Endothelial cell of umbilical vein (primary cell): ENCODE measurements around the gene CHD5. TPM values are rescaled to one million over a fixed set of nuclear protein-coding genes. Genes with fewer than 3 reads are reported as not detected.
A peak's percentile ranks its signal among the peaks of the same experiment; 100 is the strongest.

Experiments
- BruUV-seq: library from RNA; stranded (reverse); fragments of 400-500 nt; replicated peaks from 2 replicates; lab custom pipeline; 2021; lab: Mats Ljungman, UMichigan
- CTCF ChIA-PET: fragments of 300-600, 350-600 bp; sonication (Branson Sonifier 250); formaldehyde crosslinking; loops from one replicate; lab custom pipeline; 2021; ENCODE audit warnings: antibody characterized with exemption, inconsistent platforms; lab: Charles Lee
- POLR2A ChIA-PET: fragments of 300-600, 350-600 bp; sonication (Branson Sonifier 250); formaldehyde crosslinking; loops from one replicate; lab custom pipeline; 2021; ENCODE audit warnings: antibody characterized with exemption, inconsistent platforms; lab: Charles Lee
- DNase-seq: peaks from one replicate; pipeline ENCODE4 v3.0.0-alpha.2; 2011; ENCODE audit warnings: low read depth, low spot score
- FAIRE-seq: peaks from 2 replicates; lab custom pipeline; 2011; peaks lifted over from hg19 to GRCh38; lab: Jason Lieb, UNC
- H2AFZ ChIP-seq: 2 replicates; pipeline ENCODE4 v1.6.0; 2012; ENCODE audit warnings: low read depth, low read length, control low read depth, inconsistent platforms
- H3K27ac ChIP-seq: 2 replicates; pipeline ENCODE4 v1.5.1; 2011; ENCODE audit warnings: low read depth, mild to moderate bottlenecking, control low read depth, low read length, moderate library complexity; ENCODE audit not compliant: insufficient read depth
- H3K27me3 ChIP-seq, 2 experiments: 2 replicates each; pipeline versions ENCODE4 v1.6.0 to v1.6.1; 2011; ENCODE audit warnings: low read length in 2 of 2, mixed read lengths in 1 of 2; ENCODE audit not compliant: control insufficient read depth in 2 of 2, insufficient read depth in 2 of 2
- H3K36me3 ChIP-seq, 2 experiments: 2 replicates in 1 of 2; 3 replicates in 1 of 2; pipeline ENCODE4 v1.5.1; 2011; ENCODE audit warnings: low read length in 2 of 2, mild to moderate bottlenecking in 1 of 2, moderate library complexity in 1 of 2; ENCODE audit not compliant: control insufficient read depth in 2 of 2, insufficient read depth in 2 of 2; ENCODE audit errors: extremely low read depth in 1 of 2
- H3K4me1 ChIP-seq: 3 replicates; pipeline ENCODE4 v1.5.1; 2011; ENCODE audit warnings: mild to moderate bottlenecking, low read length; ENCODE audit not compliant: control insufficient read depth, insufficient read depth; ENCODE audit errors: extremely low read depth
- H3K4me2 ChIP-seq: 2 replicates; pipeline ENCODE4 v1.6.1; 2011; ENCODE audit warnings: low read length, control low read depth, mixed read lengths; ENCODE audit not compliant: insufficient read depth
- H3K4me3 ChIP-seq, 3 experiments: fragments of 200-600 bp in 1 of 3; sonication (generic), shearing (Covaris generic) in 1 of 3; replicated peaks in 1 of 3; 2 replicates each; pipeline ENCODE4 v1.5.1; 2011 to 2016; ENCODE audit warnings: control low read depth in 3 of 3, low read length in 3 of 3, mild to moderate bottlenecking in 2 of 3, inconsistent platforms in 1 of 3, low read depth in 1 of 3, moderate library complexity in 1 of 3; ENCODE audit not compliant: insufficient read depth in 1 of 3
- H3K79me2 ChIP-seq: 2 replicates; pipeline ENCODE4 v1.6.0; 2012; ENCODE audit warnings: low read length, inconsistent platforms; ENCODE audit not compliant: control insufficient read depth, insufficient read depth
- H3K9ac ChIP-seq: replicated peaks from 2 replicates; pipeline ENCODE3; 2011; ENCODE audit warnings: low read length, control low read depth; ENCODE audit not compliant: insufficient read depth; ENCODE audit errors: extremely low read depth
- H3K9me1 ChIP-seq: replicated peaks from 3 replicates; pipeline ENCODE4 v1.6.0; 2011; ENCODE audit warnings: mild to moderate bottlenecking, low read length; ENCODE audit not compliant: control insufficient read depth, insufficient read depth; ENCODE audit errors: extremely low read depth
- H3K9me3 ChIP-seq: replicated peaks from 2 replicates; pipeline ENCODE4 v1.5.1; 2012; ENCODE audit warnings: low read length, inconsistent platforms; ENCODE audit not compliant: control insufficient read depth, insufficient read depth
- H4K20me1 ChIP-seq: replicated peaks from 2 replicates; pipeline ENCODE3; 2011; ENCODE audit warnings: mild to moderate bottlenecking, low read length; ENCODE audit not compliant: control insufficient read depth, insufficient read depth; ENCODE audit errors: extremely low read depth
- CTCF ChIP-seq, 2 donors: IDR thresholded peaks; 1 replicate in 1 of 2; 2 replicates in 1 of 2; pipeline ENCODE4 v1.5.1; 2011; ENCODE audit warnings: low read length in 2 of 2, mild to moderate bottlenecking in 2 of 2, moderate library complexity in 2 of 2, control low read depth in 1 of 2, inconsistent platforms in 1 of 2, low read depth in 1 of 2; ENCODE audit not compliant: insufficient read depth in 1 of 2; ENCODE audit errors: extremely low read depth in 1 of 2
- EZH2 ChIP-seq: IDR thresholded peaks from 2 replicates; pipeline ENCODE4 v1.6.1; 2012; ENCODE audit warnings: borderline replicate concordance, low read depth, mild to moderate bottlenecking, moderate library complexity, low read length, inconsistent platforms; ENCODE audit not compliant: severe bottlenecking
- FOS ChIP-seq: IDR thresholded peaks from 2 replicates; pipeline ENCODE4 v1.6.1; 2011; ENCODE audit warnings: mild to moderate bottlenecking, low read length, moderate library complexity, borderline replicate concordance; ENCODE audit not compliant: insufficient read depth
- GATA2 ChIP-seq: IDR thresholded peaks from 2 replicates; pipeline ENCODE4 v1.7.0; 2011; ENCODE audit warnings: low read depth, mild to moderate bottlenecking, moderate library complexity, mixed read lengths, low read length; ENCODE audit not compliant: insufficient read length, insufficient read depth
- JUN ChIP-seq: IDR thresholded peaks from 2 replicates; pipeline ENCODE4 v1.6.1; 2011; ENCODE audit warnings: borderline replicate concordance, low read depth; ENCODE audit not compliant: insufficient read length, insufficient read depth
- MAX ChIP-seq: IDR thresholded peaks from 2 replicates; pipeline ENCODE4 v1.6.1; 2011; ENCODE audit not compliant: insufficient read depth, insufficient read length
- MYC ChIP-seq: IDR thresholded peaks from one replicate; pipeline ENCODE4 v1.6.1; 2011; ENCODE audit warnings: mild to moderate bottlenecking, low read depth, low read length
- POLR2A ChIP-seq: IDR thresholded peaks from 2 replicates; pipeline ENCODE4 v1.6.1; 2012; ENCODE audit warnings: low read depth, mild to moderate bottlenecking, control low read depth, low read length
- POLR2AphosphoS5 ChIP-seq: IDR thresholded peaks from 2 replicates; pipeline ENCODE4 v1.6.1; 2012; ENCODE audit warnings: low read depth, mild to moderate bottlenecking, control low read depth, low read length, moderate library complexity; ENCODE audit not compliant: insufficient read depth
- dilution Hi-C: fragments of 300-500 bp; cut with MboI; formaldehyde crosslinking; loops from one replicate; pipeline ENCODE4 v1.15.0; 2019; ENCODE audit warnings: low sequenced_read_pairs; ENCODE audit not compliant: extremely low pct_ligation_motif_present
- intact Hi-C: fragments of 100-400 bp; cut with micrococcal nuclease; formaldehyde crosslinking; loops from one replicate; pipeline ENCODE4 v1.10.0; 2022
- polyA plus RNA-seq, 4 experiments: library from polyadenylated mRNA; depleted of rRNA in 3 of 4; stranded (reverse) in 3 of 4; unstranded in 1 of 4; fragments of >200 nt; gene quantifications; 2 replicates each; pipeline versions ENCODE4 v1.2.1 to v1.2.3, GENCODE V29; 2011 to 2012; ENCODE audit warnings: missing spikeins in 1 of 4
- total RNA-seq: library from RNA; stranded (reverse); gene quantifications from 2 replicates; pipeline ENCODE4 v1.2.3, GENCODE V29; 2021

CHD5 gene
- total and polyA plus RNA-seq, 2 donors (not counting 3 experiments of a cell fraction or from before 2014, with no cell fraction given), result 0.04 to 0.11 TPM

GRCh38 chr1:6200188-6200809 is 20.2 kb upstream of the CHD5 start:
- Histone ChIP-seq H3K36me3 (peaks cover 3 to 6% of the 10 kb centered on the region in 2 experiments), H3K9me1 (no peaks in the 10 kb centered on the region), H3K4me2 (peak overlapping the region; percentile 51), H2AFZ (peak overlapping the region; percentile 92), H3K9me3 (no peaks in the 10 kb centered on the region), H4K20me1 (no peaks in the 10 kb centered on the region), H3K27me3 (no peaks in the 10 kb centered on the region), H3K4me3 (peak overlapping the region in 2 of 3 experiments; percentile 8 to 47), H3K27ac (peak overlapping the region; percentile 66), H3K79me2 (peaks cover 38% of the 10 kb centered on the region), H3K4me1 (peaks cover 22% of the 10 kb centered on the region), H3K9ac (peak overlapping the region; percentile 59)
- intact Hi-C loops, result no loop called here
- POLR2A ChIA-PET, result interaction anchor here (0.6 kb wide), 1 partner anchor 575 kb away, joined by 9 read pairs; no protein-coding TSS in a partner anchor
- CTCF ChIA-PET, result interaction anchor here (1.2 to 2.0 kb wide), 5 partner anchors 15 to 91 kb away, joined by 3 to 6 read pairs (median 5); partner anchors contain the start of gene ICMT
- dilution Hi-C loops, result no loop called here
- DNase-seq (no peak), FAIRE-seq (no peak)
- BruUV-seq, result no TSS peak
- TF ChIP-seq GATA2 (no peak), CTCF (IDR thresholded peaks at IDR 0.05; ENCODE audit: extremely low read depth in 1 of 2, insufficient read depth in 1 of 2, low read depth in 1 of 2, low read length in 2 of 2) (no peak), MAX (no peak), FOS (no peak), POLR2A (no peak), POLR2AphosphoS5 (no peak), MYC (no peak), JUN (no peak), EZH2 (no peak)
